Colonic mucosa (tissue), 4 donors: ENCODE results near the gene BPTF. TPM values are rescaled to one million over a fixed set of nuclear protein-coding genes. Genes with fewer than 3 reads are reported as not detected.
A peak's percentile ranks its signal among the peaks of the same experiment; 100 is the strongest.
"Not testable (repeated sequence)": the region's sequence is repeated elsewhere in the genome, so short reads cannot be mapped to it uniquely, and the experiment has no call there.

Experiments used
- DNase-seq: peaks from one replicate; pipeline ENCODE4 v3.0.0-alpha.2; 2020
- H3K27ac ChIP-seq: fragments of 200-600 bp; one replicate; pipeline ENCODE4 v1.8.0; 2021
- H3K27me3 ChIP-seq: fragments of 200-600 bp; one replicate; pipeline ENCODE4 v1.8.0; 2021
- H3K36me3 ChIP-seq: fragments of 200-600 bp; one replicate; pipeline ENCODE4 v1.8.0; 2021
- H3K4me1 ChIP-seq: fragments of 200-600 bp; one replicate; pipeline ENCODE4 v1.8.0; 2021; ENCODE audit warnings: mild to moderate bottlenecking
- H3K4me3 ChIP-seq: fragments of 200-600 bp; one replicate; pipeline ENCODE4 v1.8.0; 2021
- H3K9ac ChIP-seq, 2 donors: one replicate each; pipeline ENCODE4 v1.7.0; 2013; ENCODE audit warnings: control low read depth in 2 of 2, low read depth in 2 of 2, low read length in 2 of 2
- H3K9me3 ChIP-seq: fragments of 200-600 bp; one replicate; pipeline ENCODE4 v1.8.0; 2021
- CTCF ChIP-seq: fragments of 200-600 bp; IDR thresholded peaks from one replicate; pipeline ENCODE4 v1.8.0; 2022; ENCODE audit warnings: antibody characterized with exemption, mild to moderate bottlenecking
- intact Hi-C: fragments of 100-400 bp; cut with DNase I; formaldehyde crosslinking; loops from one replicate; pipeline ENCODE4 v1.14.1; 2022
- total RNA-seq, 2 donors: library from RNA; stranded (reverse); fragmentation: NEBNext Ultra II Directional in 1 of 2; extraction: Animal tissue kit (Norgen Biotek cat#: 25700) in 1 of 2; gene quantifications; one replicate each; pipeline ENCODE4 v1.2.1, GENCODE V29; 2021
- donor health status: healthy.
- donor health status: DM: no; HTN: no; CAD: no.
- donor health status: DM: no; HTN: no; CAD: no.

The BPTF gene
- total RNA-seq, 2 donors from 2014 or later, result 61.3 to 77.9 TPM

DNA sequence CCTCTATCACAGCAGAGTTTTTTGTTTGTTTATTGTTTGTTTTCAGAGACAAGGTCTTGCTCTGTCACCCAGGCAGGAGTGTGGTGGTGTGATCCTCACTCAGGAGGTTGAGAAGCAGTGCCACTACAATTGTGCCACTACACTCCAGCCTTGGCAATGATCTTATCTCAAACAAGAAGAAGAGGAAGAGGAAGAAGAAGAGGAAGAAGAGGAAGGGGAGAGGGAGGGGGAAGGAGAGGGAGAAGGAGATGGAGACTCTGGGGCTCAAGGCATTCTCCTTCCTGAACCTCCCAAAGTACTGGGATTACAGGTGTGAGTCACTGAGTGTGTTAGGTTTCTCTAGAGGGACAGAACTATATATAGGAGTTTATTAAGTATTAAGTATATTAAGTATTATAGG, 188.1 kb downstream of the BPTF start:
- DNase-seq, result no peak
- H3K4me1 ChIP-seq, result no peaks in the 10 kb centered on the region
- TF ChIP-seq CTCF, result no peak

DNA sequence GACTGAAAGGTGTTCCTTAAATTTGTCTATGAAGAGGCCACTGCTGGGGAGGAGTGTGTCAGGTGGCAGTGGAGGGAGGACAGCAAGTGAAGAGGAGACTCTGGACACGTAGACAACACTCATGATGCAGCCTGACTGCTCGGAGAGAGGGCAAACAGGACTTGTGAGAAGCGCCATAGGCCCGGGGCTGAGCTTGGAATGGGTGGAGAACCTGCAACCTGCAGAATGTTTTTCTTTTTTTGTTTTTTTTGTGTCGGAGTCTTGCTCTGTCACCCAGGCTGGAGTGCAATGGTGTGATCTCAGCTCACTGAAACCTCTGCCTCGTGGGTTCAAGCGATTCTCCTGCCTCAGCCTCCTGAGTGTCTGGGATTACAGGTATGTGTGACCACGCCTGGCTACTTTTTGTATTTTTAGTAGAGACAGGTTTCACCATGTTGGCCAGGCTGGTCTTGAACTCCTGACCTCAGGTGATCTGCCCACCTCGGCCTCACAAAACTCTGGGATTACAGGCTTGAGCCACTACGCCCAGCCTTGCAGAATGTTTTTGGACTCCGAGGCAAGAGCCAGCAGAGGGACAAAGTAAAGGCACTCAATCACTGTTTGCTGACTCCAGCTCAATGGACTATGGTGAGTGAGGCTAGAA, 189.9 kb downstream of the BPTF start:
- no peak for DNase-seq

More for the DNA sequence above, 188.1 kb downstream of the BPTF start:
- intact Hi-C loops, result loop anchor here (10.0 kb wide), 1 partner anchor 49 kb away; no protein-coding TSS in a partner anchor
- Histone ChIP-seq H3K4me3 (no peak overlapping the region), H3K9ac (no peak overlapping the region), H3K27ac (no peak overlapping the region), H3K27me3 (no peaks in the 10 kb centered on the region), H3K9me3 (no peaks in the 10 kb centered on the region), H3K36me3 (no peaks in the 10 kb centered on the region)

GRCh38 chr17:68016838-68017237, 191.5 kb downstream of the BPTF start:
- H3K4me1 ChIP-seq, result no peaks in the 10 kb centered on the region
- no peak for TF ChIP-seq CTCF
- no peak overlapping the region for H3K9ac ChIP-seq
- no peaks in the 10 kb centered on the region for H3K27me3 ChIP-seq
- H3K27ac ChIP-seq, result no peak overlapping the region
- H3K36me3 ChIP-seq, result no peaks in the 10 kb centered on the region
- no peak overlapping the region for H3K4me3 ChIP-seq
- no peak for DNase-seq
- H3K9me3 ChIP-seq, result no peaks in the 10 kb centered on the region
- intact Hi-C loops, result loop anchor here (10.0 kb wide), 1 partner anchor 52 kb away; no protein-coding TSS in a partner anchor

More for the DNA sequence above, 189.9 kb downstream of the BPTF start:
- Histone ChIP-seq H3K27me3 (no peaks in the 10 kb centered on the region), H3K27ac (no peak overlapping the region), H3K9ac (no peak overlapping the region), H3K36me3 (no peaks in the 10 kb centered on the region), H3K9me3 (no peaks in the 10 kb centered on the region), H3K4me1 (no peaks in the 10 kb centered on the region), H3K4me3 (no peak overlapping the region)
- no peak for TF ChIP-seq CTCF
- intact Hi-C loops, result loop anchor here (10.0 kb wide), 1 partner anchor 50 kb away; no protein-coding TSS in a partner anchor

GRCh38 chr17:68018493-68018892, 193.2 kb downstream of the BPTF start:
- not testable (repeated sequence) for H3K27me3 ChIP-seq, DNase-seq, H3K9me3 ChIP-seq, H3K9ac ChIP-seq, H3K4me1 ChIP-seq, H3K4me3 ChIP-seq, H3K27ac ChIP-seq, H3K36me3 ChIP-seq
- intact Hi-C loops, result loop anchor here (10.0 kb wide), 1 partner anchor 54 kb away; no protein-coding TSS in a partner anchor

DNA sequence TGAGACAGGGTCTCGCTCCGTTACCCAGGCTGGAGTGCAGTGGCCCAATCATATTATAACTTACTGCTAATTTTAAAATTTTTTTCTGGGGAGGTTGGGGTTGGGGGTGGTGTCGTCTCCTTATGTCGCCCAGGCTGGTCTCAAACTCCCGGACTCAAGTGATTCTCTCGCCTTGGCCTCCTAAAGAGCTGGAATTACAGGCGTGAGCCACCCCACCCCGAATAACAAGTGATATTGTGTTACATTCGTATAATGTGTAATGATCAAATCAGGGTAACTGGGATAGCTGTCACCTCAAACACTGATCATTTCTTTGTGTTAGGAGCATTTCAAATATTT, 194.0 kb downstream of the BPTF start:
- no peaks in the 10 kb centered on the region for H3K4me1 ChIP-seq
- TF ChIP-seq CTCF, result no peak
- intact Hi-C loops, result loop anchor here (10.0 kb wide), 1 partner anchor 55 kb away; no protein-coding TSS in a partner anchor
- no peak overlapping the region for H3K27ac ChIP-seq
- no peak overlapping the region for H3K9ac ChIP-seq
- H3K36me3 ChIP-seq, result no peaks in the 10 kb centered on the region
- DNase-seq, result no peak
- no peaks in the 10 kb centered on the region for H3K9me3 ChIP-seq
- H3K4me3 ChIP-seq, result no peak overlapping the region
- H3K27me3 ChIP-seq, result no peaks in the 10 kb centered on the region

DNA sequence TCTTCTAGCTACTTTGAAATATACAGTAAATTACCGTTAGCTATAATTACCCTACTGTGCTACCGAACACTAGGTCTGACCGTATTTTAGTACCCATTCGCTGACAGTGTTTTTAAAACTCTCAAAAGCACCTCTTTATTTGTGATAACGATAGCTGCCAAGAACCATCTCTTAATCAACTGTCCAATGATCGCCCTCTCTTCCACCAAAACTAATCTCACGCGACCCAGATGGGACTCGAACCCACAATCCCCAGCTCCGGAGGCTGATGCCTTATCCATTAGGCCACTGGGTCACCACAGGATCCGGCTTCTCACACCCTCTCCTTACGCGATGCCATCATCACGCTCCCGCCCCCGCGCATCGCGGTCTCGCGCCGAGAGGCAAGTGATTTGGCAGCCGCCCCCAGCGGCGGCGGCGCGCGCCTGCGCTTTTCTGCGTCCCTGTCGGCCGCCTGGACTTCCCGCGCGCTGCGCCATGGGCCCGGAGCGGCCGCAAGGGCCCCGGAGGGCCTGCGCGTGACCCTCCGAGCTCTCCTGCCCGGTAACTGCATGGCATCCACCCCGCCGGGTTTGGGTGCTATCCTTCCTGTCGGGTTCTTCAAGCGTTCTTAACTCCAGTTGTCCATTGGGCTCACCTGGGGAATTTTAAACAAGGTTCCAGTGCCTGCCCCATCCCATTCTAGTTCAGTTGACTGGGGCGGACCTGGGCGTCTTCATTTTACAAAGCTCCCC, 194.5 kb downstream of the BPTF start:
- H3K4me1 ChIP-seq, result no peaks in the 10 kb centered on the region
- peak overlapping the region; percentile 84 for H3K27ac ChIP-seq
- peak; percentile 42 for TF ChIP-seq CTCF
- peak; percentile 98 for DNase-seq
- no peaks in the 10 kb centered on the region for H3K27me3 ChIP-seq
- no peaks in the 10 kb centered on the region for H3K9me3 ChIP-seq
- peak overlapping the region; percentile 73 to 86 for H3K9ac ChIP-seq
- peak overlapping the region; percentile 62 for H3K4me3 ChIP-seq
- no peaks in the 10 kb centered on the region for H3K36me3 ChIP-seq
- intact Hi-C loops, result loop anchor here (10.0 kb wide), 1 partner anchor 55 kb away; no protein-coding TSS in a partner anchor
